ENCODE results near the gene LRRC72. TPM values are rescaled to one million over a fixed set of nuclear protein-coding genes. Genes with fewer than 3 reads are reported as not detected.
"Not testable (repeated sequence)": the region's sequence is repeated elsewhere in the genome, so short reads cannot be mapped to it uniquely, and the experiment has no call there.

Gene LRRC72
- total RNA-seq, 1 experiment from 2014 or later = not detected

DNA sequence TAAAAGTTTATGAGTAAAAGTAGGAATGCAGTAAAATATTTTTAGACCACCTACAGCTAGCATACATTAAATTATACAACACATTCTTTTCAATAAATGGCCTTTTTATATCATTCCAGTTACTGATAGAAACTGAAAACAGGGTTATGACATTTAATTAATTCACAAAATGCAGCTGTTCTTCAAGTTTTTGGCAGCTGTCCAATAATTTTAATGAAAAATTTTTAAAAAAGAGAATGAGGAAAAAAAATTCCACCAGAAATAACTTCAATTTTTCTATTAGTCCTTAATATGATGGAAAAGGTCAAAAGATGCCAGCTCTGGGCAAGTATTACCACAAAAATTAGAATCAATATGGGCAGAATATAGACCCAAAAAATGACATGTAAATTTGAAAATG, 11.9 kb upstream of the LRRC72 start:
- no peak overlapping the region for H3K27ac Mint-ChIP-seq (ENCODE audit: low read depth, unreplicated experiment)
- H3K4me3 Mint-ChIP-seq (ENCODE audit: unreplicated experiment) = no peak overlapping the region
- ChIA-PET CTCF (no interaction called here), POLR2A (no interaction called here)
- TF ChIP-seq CTCF (IDR thresholded peaks at IDR 0.05; ENCODE audit: unreplicated experiment) = no peak
- H3K36me3 Mint-ChIP-seq (ENCODE audit: insufficient read depth, unreplicated experiment) = no peaks in the 10 kb centered on the region
- H3K4me1 Mint-ChIP-seq (ENCODE audit: insufficient read depth, unreplicated experiment) = no peaks in the 10 kb centered on the region
- BruUV-seq (replicated peaks) = no TSS peak
- intact Hi-C loops (cut with micrococcal nuclease) = no loop called here
- H3K27me3 Mint-ChIP-seq (ENCODE audit: insufficient read depth, unreplicated experiment) = no peaks in the 10 kb centered on the region
- no peak for DNase-seq (ENCODE audit: unreplicated experiment)
- no peaks in the 10 kb centered on the region for H3K9me3 Mint-ChIP-seq (ENCODE audit: unreplicated experiment)

GRCh38 chr7:16515785-16516685, 10.6 kb upstream of the LRRC72 start:
- Mint-ChIP-seq H3K9me3 (ENCODE audit: unreplicated experiment) (peaks cover 4% of the 10 kb centered on the region), H3K27ac (ENCODE audit: low read depth, unreplicated experiment) (no peak overlapping the region), H3K4me1 (ENCODE audit: insufficient read depth, unreplicated experiment) (no peaks in the 10 kb centered on the region), H3K4me3 (ENCODE audit: unreplicated experiment) (no peak overlapping the region), H3K27me3 (ENCODE audit: insufficient read depth, unreplicated experiment) (no peaks in the 10 kb centered on the region), H3K36me3 (ENCODE audit: insufficient read depth, unreplicated experiment) (no peaks in the 10 kb centered on the region)
- no TSS peak for BruUV-seq (replicated peaks)
- POLR2A ChIA-PET = no interaction called here
- intact Hi-C loops (cut with micrococcal nuclease) = no loop called here
- CTCF ChIA-PET = no interaction called here
- TF ChIP-seq CTCF (IDR thresholded peaks at IDR 0.05; ENCODE audit: unreplicated experiment) = no peak
- no peak for DNase-seq (ENCODE audit: unreplicated experiment)

DNA sequence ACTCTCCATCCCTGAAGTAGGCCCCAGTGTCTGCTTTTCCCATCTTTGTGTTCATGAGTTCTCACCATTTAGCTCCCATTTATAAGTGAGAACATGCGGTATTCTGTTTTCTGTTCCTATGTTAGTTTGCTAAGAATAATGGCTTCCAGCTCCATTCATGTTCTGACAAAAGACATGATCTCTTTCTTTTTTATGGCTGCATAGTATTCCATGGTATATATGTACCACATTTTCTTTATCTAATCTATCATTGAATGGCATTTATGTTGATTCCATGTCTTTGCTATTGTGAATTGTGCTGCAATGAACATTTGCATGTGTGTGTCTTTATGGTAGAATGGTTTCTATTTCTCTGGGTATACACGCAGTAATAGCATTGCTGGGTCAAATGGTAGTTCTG, 6.6 kb upstream of the LRRC72 start:
- POLR2A ChIA-PET; H3K4me3 Mint-ChIP-seq (ENCODE audit: unreplicated experiment); intact Hi-C loops (cut with micrococcal nuclease); H3K27ac Mint-ChIP-seq (ENCODE audit: low read depth, unreplicated experiment); H3K36me3 Mint-ChIP-seq (ENCODE audit: insufficient read depth, unreplicated experiment); DNase-seq (ENCODE audit: unreplicated experiment); H3K4me1 Mint-ChIP-seq (ENCODE audit: insufficient read depth, unreplicated experiment); H3K9me3 Mint-ChIP-seq (ENCODE audit: unreplicated experiment); BruUV-seq (replicated peaks); H3K27me3 Mint-ChIP-seq (ENCODE audit: insufficient read depth, unreplicated experiment): not testable (repeated sequence)
- CTCF ChIA-PET = interaction anchor here (0.6 kb wide), 1 partner anchor 1656 kb away, joined by 3 read pairs; no protein-coding TSS in a partner anchor

DNA sequence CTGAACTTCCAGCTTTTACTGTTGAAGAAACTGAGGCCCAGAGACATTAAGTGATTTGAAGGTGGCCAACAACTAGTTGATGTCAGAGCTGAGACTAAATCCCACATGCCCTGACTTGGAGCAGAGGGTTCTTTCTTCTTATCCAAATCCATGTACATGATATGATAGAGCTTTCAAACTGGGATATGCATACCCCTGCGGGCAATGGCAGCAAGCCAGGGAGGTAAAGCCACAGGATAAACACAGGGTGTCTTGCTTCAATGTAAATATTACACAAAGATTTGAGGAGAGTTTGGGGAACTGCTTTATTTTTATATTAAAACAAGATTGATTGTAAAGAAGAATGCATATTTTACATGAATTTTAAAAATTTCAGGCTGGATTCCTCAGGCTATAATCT, 2.3 kb upstream of the LRRC72 start:
- H3K4me3 Mint-ChIP-seq (ENCODE audit: unreplicated experiment) = no peak overlapping the region
- no peaks in the 10 kb centered on the region for H3K27me3 Mint-ChIP-seq (ENCODE audit: insufficient read depth, unreplicated experiment)
- intact Hi-C loops (cut with micrococcal nuclease) = no loop called here
- ChIA-PET POLR2A (no interaction called here), CTCF (interaction anchor here (0.7 to 0.9 kb wide), 2 partner anchors 20 to 544 kb away, joined by 3 to 4 read pairs; no protein-coding TSS in a partner anchor)
- no peaks in the 10 kb centered on the region for H3K36me3 Mint-ChIP-seq (ENCODE audit: insufficient read depth, unreplicated experiment)
- TF ChIP-seq CTCF (IDR thresholded peaks at IDR 0.05; ENCODE audit: unreplicated experiment) = no peak
- no peak overlapping the region for H3K27ac Mint-ChIP-seq (ENCODE audit: low read depth, unreplicated experiment)
- peak; percentile 63 for DNase-seq (ENCODE audit: unreplicated experiment)
- H3K9me3 Mint-ChIP-seq (ENCODE audit: unreplicated experiment) = peaks cover 4% of the 10 kb centered on the region
- no peaks in the 10 kb centered on the region for H3K4me1 Mint-ChIP-seq (ENCODE audit: insufficient read depth, unreplicated experiment)
- BruUV-seq (replicated peaks) = no TSS peak

Data from MCF 10A (cell line).